Urinary bladder (tissue), 4 donors: ENCODE measurements around the gene NDUFA13. TPM values are rescaled to one million over a fixed set of nuclear protein-coding genes. Genes with fewer than 3 reads are reported as not detected.

Experiments
- DNase-seq: peaks from one replicate; pipeline ENCODE4 v3.0.0-alpha.2; 2015; ENCODE audit errors: extremely low spot score
- H3K27ac ChIP-seq: one replicate; pipeline ENCODE4 v1.5.1; 2013; ENCODE audit warnings: low read depth, mild to moderate bottlenecking, moderate library complexity
- H3K36me3 ChIP-seq: one replicate; pipeline ENCODE4 v1.6.1; 2013; ENCODE audit warnings: mild to moderate bottlenecking, moderate library complexity; ENCODE audit not compliant: insufficient read depth
- H3K4me1 ChIP-seq: one replicate; pipeline ENCODE4 v1.6.1; 2013; ENCODE audit warnings: mild to moderate bottlenecking, moderate library complexity; ENCODE audit not compliant: insufficient read depth
- H3K4me3 ChIP-seq: one replicate; pipeline ENCODE4 v1.5.1; 2013; ENCODE audit warnings: low read depth, low read length
- WGBS: extraction: QIAGEN DNeasy Blood & Tissue Kit; methylation state at CpG from one replicate; pipeline ENCODE4 v1.1.7; 2013; 5-methylcytosine and 5-hydroxymethylcytosine counted together
- polyA plus RNA-seq: library from polyadenylated mRNA; stranded (reverse); fragments of 200-250 nt; gene quantifications from one replicate; pipeline ENCODE4 v1.2.3, GENCODE V29; 2013
- total RNA-seq: library from RNA; depleted of rRNA; stranded (reverse); fragments of >200 nt; gene quantifications from one replicate; pipeline ENCODE4 v1.2.3, GENCODE V29; 2014
- donor health status: healthy with polysubstance abuse.
- donor health status: healthy.

Gene NDUFA13
- total and polyA plus RNA-seq, 2 donors, result 74.7 to 318 TPM

DNA sequence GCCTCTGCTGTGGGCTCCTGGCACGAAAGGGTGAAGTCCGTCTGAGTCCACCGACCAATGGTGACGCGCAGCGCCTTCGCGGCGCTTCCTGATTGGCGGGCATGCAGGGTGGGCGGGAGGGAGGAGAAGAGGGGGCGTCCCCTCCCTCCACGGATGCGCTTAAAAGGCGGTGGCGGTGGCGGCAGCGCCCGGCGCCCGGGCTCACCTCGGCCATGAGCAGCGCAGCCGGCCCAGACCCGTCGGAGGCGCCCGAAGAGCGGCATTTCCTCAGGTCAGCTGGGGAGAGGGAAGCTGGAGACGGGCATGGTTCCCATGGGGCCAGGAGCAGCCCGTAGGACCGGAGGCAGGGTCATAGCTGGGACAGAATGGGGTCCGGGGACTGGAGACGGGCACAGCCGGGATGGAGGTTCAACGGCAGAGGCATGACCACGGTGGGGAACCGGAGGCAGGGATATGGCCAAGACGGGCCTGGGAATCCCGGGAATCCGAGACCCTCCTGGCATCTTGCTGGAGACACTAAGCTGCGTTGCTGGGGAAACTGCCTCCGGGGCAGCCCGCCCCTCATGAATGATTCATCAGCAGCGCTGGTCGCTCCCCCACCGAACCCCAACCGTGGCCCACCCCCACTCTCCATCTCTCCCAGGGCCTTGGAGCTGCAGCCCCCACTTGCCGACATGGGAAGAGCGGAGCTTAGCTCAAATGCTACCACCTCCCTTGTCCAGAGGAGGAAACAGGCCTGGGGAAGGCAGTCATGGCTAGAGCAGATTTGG, 12.9 kb downstream of the NDUFA13 start, which contains the start of gene YJEFN3:
Gene YJEFN3 (plus strand): TSS at position 191 of the 770 bp plus-strand sequence. CDS start 22 bp downstream, at position 213.
- Histone ChIP-seq H3K36me3 (no peaks in the 10 kb centered on the region), H3K27ac (no peak within 1 kb of the TSS), H3K4me3 (no peak within 1 kb of the TSS), H3K4me1 (no peaks in the 10 kb centered on the region)
- 30% methylated on average over 50 of the region's 50 CpGs for WGBS
- DNase-seq, result no peak

DNA sequence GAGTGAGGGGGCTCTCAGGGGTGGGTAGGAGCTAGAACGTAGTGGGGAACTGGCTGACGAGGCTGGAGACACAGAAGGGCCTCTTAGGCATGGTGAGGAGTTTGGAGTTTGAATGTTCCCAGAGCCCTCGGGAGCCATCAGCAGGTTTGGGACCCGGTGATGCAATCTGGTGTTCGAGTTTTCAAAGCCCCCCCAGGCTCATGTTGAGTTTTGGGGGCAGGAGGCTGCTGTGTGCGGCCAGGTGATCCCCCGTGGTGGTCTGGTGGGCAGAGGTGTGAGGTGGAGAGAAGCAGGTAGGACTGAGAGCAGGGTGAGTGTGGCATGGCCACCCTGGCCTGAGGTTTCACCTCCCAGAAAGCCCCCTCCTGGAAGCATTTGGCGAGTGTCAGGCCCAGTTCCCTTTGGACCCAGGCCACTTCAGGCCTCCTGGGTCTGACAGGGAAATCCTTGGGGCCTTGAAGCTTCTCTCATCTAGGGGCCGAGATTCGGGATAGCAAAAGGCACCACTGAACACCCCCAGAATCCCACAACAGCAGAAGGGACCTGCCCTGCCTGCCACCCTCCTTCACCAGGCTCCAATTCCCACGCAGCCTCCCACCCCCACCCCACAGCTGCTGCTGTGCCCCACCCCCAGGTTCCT, 13.9 kb downstream of the NDUFA13 start:
- H3K4me1 ChIP-seq, result no peaks in the 10 kb centered on the region
- no peak for DNase-seq

GRCh38 chr19:19530423-19530804, 14.4 kb downstream of the NDUFA13 start:
- no peaks in the 10 kb centered on the region for H3K4me1 ChIP-seq
- WGBS, result 59% methylated on average over 9 of the region's 9 CpGs
- no peak for DNase-seq
- H3K4me3 ChIP-seq, result no peak overlapping the region
- no peak overlapping the region for H3K27ac ChIP-seq
- H3K36me3 ChIP-seq, result no peaks in the 10 kb centered on the region

More for the DNA sequence above, 13.9 kb downstream of the NDUFA13 start:
- Histone ChIP-seq H3K4me3 (no peak overlapping the region), H3K27ac (no peak overlapping the region), H3K36me3 (no peaks in the 10 kb centered on the region)
- WGBS, result 77% methylated on average over 11 of the region's 11 CpGs

DNA sequence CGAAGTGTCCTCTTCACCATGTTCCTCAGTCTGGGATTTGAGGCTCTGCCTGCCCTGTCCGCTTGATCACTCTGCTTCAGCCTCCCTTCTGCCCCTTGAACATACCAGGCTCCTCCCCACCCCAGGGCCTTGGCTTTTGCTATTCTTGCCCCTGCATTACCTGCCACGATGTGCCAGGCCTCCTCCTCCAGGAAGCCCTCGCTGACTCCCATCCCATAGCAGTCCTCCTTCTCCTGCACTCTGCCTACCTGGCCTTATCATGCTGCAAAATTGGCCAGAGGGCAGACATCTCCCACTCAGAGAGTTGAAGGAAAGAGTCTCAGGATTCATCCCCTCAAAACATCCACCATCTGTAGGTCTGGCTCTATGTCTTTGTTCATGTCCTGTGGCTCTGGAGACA, 14.9 kb downstream of the NDUFA13 start:
- H3K4me1 ChIP-seq, result no peaks in the 10 kb centered on the region
- 88% methylated on average over 4 of the region's 4 CpGs for whole genome bisulfite sequencing
- no peak for DNase-seq
- H3K27ac ChIP-seq, result no peak overlapping the region
- no peaks in the 10 kb centered on the region for H3K36me3 ChIP-seq
- no peak overlapping the region for H3K4me3 ChIP-seq

DNA sequence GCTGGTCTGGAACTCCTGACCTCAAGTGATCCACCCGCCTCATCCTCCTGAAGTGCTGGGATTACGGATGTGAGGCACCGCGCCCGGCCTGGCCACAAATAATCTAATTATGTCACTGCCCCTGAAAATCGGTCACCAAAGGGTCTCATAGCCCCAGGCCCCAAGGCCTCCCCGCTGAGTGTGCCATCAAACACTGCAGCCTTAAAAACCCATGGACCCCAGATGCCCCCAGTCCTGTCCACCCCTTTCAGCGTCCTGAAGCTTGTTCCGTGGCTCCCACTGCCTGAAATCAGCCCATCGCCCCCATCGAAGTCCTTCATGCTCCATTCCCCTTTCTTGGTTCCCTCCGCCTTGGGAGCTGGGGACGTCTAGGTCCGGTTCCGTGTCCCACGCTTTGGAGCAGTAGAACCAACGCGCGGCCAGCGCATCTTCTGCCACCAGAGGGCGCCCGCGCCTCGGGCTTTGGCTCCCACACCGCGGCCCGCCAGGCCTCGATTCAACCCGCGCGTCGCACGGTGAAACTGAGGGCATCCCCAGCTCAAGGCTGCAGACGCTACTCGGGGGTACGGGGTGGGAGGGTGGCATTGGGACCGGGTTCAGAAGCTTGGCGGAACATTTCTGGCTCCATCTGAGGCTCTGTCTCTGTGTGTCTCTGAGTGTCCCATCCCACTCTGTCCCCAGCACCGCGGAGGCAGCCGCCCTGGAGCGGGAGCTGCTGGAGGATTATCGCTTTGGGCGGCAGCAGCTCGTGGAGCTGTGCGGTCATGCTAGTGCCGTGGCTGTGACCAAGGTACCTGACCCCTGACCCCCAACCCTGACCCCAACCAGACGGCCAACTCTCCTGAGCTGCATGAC, 16.2 kb downstream of the NDUFA13 start:
- Histone ChIP-seq H3K27ac (no peak overlapping the region), H3K4me1 (no peaks in the 10 kb centered on the region), H3K4me3 (no peak overlapping the region), H3K36me3 (no peaks in the 10 kb centered on the region)
- WGBS, result 23% methylated on average over 48 of the region's 48 CpGs
- no peak for DNase-seq

DNA sequence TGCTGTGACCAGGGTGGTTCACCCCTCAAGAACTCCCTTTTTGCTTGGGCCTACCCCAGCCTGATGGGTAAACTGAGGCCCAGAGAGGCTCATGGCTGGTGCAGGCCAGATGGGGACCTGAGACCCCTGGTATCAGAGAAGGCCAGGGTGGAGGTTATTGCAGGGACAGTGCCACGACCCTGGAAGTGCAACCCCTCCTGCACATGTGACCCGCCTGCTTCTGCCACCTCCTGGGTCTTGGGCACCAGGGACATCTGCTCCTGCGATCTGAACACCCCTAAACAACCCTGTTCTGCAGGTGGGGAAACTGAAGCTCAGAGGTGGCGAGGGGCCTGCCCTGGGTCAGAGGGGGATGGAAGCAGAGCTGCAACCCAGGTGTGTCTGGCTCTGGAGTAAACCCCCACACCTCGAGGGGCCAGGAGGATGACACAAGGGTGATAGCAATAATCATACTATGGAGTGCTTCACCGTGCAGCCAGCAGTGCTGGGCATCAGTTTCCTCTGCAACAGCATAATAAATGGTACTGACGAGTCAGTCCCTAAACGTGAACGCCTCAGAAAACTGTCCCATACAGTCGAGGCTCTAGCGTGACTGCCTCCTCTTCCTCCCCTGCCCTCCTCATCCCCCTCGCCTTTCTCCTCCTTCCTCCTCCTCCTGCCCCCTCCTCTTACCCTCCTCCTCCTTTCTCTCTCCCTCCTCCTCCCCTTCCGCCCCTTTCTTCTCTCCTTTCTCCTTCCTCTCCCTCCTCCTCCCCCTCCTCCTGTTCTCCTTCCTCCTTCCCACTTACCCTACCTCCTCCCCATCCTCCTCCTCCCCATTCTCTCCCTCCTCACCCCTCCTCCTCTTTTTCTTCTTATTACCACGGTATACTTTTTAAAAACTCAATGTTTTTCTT, 17.0 kb downstream of the NDUFA13 start:
- 75% methylated on average over 14 of the region's 14 CpGs for WGBS
- H3K4me1 ChIP-seq, result no peaks in the 10 kb centered on the region

GRCh38 chr19:19533841-19534240, 17.8 kb downstream of the NDUFA13 start:
- no peak overlapping the region for H3K27ac ChIP-seq
- no peaks in the 10 kb centered on the region for H3K36me3 ChIP-seq
- no peak overlapping the region for H3K4me3 ChIP-seq
- DNase-seq, result no peak
- no peaks in the 10 kb centered on the region for H3K4me1 ChIP-seq
- 76% methylated on average over 6 of the region's 6 CpGs for WGBS

More for the DNA sequence above, 17.0 kb downstream of the NDUFA13 start:
- H3K27ac ChIP-seq, result no peak overlapping the region
- no peaks in the 10 kb centered on the region for H3K36me3 ChIP-seq
- H3K4me3 ChIP-seq, result no peak overlapping the region
- no peak for DNase-seq

- no peaks in the 10 kb centered on the region for H3K36me3 ChIP-seq
- 73% methylated on average over 27 of the region's 27 CpGs for WGBS
- no peak overlapping the region for H3K27ac ChIP-seq
- H3K4me1 ChIP-seq, result no peaks in the 10 kb centered on the region
- H3K4me3 ChIP-seq, result no peak overlapping the region
- DNase-seq, result no peak
Measured at GRCh38 chr19:19534556-19535265, 18.7 kb downstream of the NDUFA13 start.

DNA sequence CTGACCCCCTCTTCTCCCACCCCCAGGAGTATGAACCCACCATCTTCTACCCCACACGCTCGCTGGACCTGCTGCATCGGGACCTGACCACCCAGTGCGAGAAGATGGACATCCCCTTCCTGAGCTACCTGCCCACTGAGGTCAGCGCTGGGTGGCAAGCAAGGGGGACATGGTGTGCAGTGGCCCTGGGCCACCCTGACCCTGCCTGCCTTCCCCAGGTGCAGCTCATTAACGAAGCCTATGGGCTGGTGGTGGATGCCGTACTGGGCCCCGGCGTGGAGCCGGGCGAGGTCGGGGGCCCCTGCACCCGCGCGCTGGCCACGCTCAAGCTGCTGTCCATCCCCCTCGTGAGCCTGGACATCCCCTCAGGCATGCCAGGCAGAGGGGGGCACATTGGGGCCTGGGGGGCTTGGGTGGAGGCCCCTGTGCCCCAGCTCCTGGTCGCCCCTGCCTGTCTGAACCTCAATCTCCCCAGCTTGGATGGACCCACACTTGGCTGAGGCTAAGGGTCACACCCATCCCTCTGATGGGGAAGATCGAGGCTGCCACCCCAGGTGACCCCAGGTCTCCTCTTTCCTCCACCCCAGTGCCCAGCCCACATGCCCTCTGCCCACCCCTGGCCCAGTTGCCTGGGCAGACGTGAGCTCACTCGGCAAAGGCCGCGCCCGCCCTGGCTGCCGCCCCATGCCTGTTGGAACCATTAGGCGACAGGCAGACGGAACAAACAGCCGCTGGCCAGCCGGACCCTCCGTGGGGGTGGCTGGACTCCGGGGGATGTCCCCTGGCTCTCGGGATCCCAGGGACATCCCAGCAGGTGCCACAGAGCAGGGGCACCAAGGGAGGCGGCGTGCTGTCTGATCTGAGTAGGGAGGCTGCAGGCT, 19.5 kb downstream of the NDUFA13 start:
- DNase-seq, result no peak
- Histone ChIP-seq H3K4me1 (no peaks in the 10 kb centered on the region), H3K4me3 (no peak overlapping the region), H3K36me3 (no peaks in the 10 kb centered on the region), H3K27ac (no peak overlapping the region)
- WGBS, result 89% methylated on average over 34 of the region's 34 CpGs

DNA sequence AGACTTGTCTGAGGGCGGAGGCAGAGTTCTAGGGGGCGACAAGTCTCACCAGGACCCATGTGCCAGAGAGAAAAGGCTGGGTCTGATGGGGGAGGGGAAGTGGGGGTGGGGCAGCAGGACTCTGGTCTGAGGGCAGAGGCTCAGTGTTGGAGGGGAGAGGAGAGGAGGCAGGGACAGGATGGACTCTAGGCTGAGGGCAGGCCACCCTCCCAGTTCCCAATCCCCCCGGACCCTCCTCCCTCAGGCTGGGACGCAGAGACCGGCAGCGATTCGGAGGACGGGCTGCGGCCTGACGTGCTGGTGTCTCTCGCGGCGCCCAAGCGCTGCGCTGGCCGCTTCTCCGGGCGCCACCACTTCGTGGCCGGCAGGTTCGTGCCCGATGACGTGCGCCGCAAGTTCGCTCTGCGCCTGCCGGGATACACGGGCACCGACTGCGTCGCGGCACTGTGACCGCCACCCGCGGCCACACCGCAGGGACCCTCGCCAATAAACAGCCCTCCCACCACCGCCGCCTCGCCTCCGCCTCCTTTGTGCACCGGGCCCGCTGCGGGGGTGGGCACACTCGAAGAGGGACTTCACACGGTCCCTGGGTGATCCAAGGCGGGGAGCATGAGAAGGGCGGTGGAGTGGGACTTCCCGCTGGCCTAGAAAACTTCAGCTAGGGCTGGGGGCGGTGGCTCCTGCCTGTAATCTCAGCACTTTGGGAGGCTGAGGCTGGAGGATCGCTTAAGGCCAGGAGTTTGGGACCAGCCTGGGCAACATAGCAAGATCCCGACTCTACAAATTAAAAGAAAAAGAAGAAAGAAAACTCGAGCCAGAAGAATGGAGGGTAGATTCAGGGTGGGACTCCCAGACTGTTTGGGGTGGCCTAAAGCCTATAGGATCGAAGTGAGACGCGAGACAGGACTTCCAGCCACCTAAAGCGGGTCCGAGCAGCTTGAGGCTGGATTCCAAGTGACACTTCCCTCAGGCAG, 21.3 kb downstream of the NDUFA13 start:
- H3K4me1 ChIP-seq, result no peaks in the 10 kb centered on the region
- no peaks in the 10 kb centered on the region for H3K36me3 ChIP-seq
- no peak for DNase-seq
- no peak overlapping the region for H3K27ac ChIP-seq
- H3K4me3 ChIP-seq, result no peak overlapping the region
- 28% methylated on average over 59 of the region's 59 CpGs for WGBS
